Mucosa of stomach (tissue), 1 donor: Measurements from ENCODE around the gene MPRIP.

Experiments used
- H3K27me3 ChIP-seq: one replicate; pipeline ENCODE4 v1.7.0; 2013; ENCODE audit warnings: mild to moderate bottlenecking, low read length; ENCODE audit not compliant: control insufficient read depth, insufficient read depth
- H3K36me3 ChIP-seq: one replicate; pipeline ENCODE4 v1.7.0; 2013; ENCODE audit warnings: low read length; ENCODE audit not compliant: control insufficient read depth, insufficient read depth
- H3K4me1 ChIP-seq: one replicate; pipeline ENCODE4 v1.7.0; 2013; ENCODE audit warnings: mild to moderate bottlenecking, low read length; ENCODE audit not compliant: control insufficient read depth, insufficient read depth
- H3K4me3 ChIP-seq: one replicate; pipeline ENCODE4 v1.7.0; 2013; ENCODE audit warnings: low read length
- H3K9ac ChIP-seq: one replicate; pipeline ENCODE4 v1.7.0; 2013; ENCODE audit warnings: mild to moderate bottlenecking, low read length, moderate library complexity
- H3K9me3 ChIP-seq: one replicate; pipeline ENCODE4 v1.7.0; 2013; ENCODE audit warnings: mild to moderate bottlenecking, low read length, moderate library complexity; ENCODE audit not compliant: control insufficient read depth
- donor health status: Pancreatic carcinoma.

The MPRIP gene

GRCh38 chr17:17149520-17150447 is 107.5 kb downstream of the MPRIP start:
- H3K9me3 ChIP-seq = no peaks in the 10 kb centered on the region
- H3K36me3 ChIP-seq = peaks cover 37% of the 10 kb centered on the region
- H3K4me3 ChIP-seq = no peak overlapping the region
- H3K4me1 ChIP-seq = no peaks in the 10 kb centered on the region
- H3K27me3 ChIP-seq = no peaks in the 10 kb centered on the region
- H3K9ac ChIP-seq = no peak overlapping the region

GRCh38 chr17:17150448-17150800 is 108.2 kb downstream of the MPRIP start:
- H3K9ac ChIP-seq = no peak overlapping the region

GRCh38 chr17:17151055-17151454 is 108.8 kb downstream of the MPRIP start:
- Histone ChIP-seq H3K36me3 (peaks cover 37% of the 10 kb centered on the region), H3K27me3 (no peaks in the 10 kb centered on the region), H3K9me3 (no peaks in the 10 kb centered on the region), H3K4me1 (no peaks in the 10 kb centered on the region), H3K9ac (no peak overlapping the region), H3K4me3 (no peak overlapping the region)

More at GRCh38 chr17:17150448-17150800, 108.2 kb downstream of the MPRIP start:
- H3K4me3 ChIP-seq = no peak overlapping the region
- H3K27me3 ChIP-seq = no peaks in the 10 kb centered on the region
- H3K4me1 ChIP-seq = no peaks in the 10 kb centered on the region
- H3K36me3 ChIP-seq = peaks cover 36% of the 10 kb centered on the region
- no peaks in the 10 kb centered on the region for H3K9me3 ChIP-seq

GRCh38 chr17:17151541-17151940 is 109.3 kb downstream of the MPRIP start:
- Histone ChIP-seq H3K9me3 (no peaks in the 10 kb centered on the region), H3K9ac (no peak overlapping the region), H3K36me3 (peaks cover 35% of the 10 kb centered on the region), H3K27me3 (no peaks in the 10 kb centered on the region), H3K4me1 (no peaks in the 10 kb centered on the region), H3K4me3 (no peak overlapping the region)

- Histone ChIP-seq H3K9me3 (no peaks in the 10 kb centered on the region), H3K36me3 (peaks cover 35% of the 10 kb centered on the region), H3K4me3 (no peak overlapping the region), H3K4me1 (no peaks in the 10 kb centered on the region), H3K27me3 (no peaks in the 10 kb centered on the region), H3K9ac (no peak overlapping the region)
Measured at GRCh38 chr17:17151962-17152361, 109.7 kb downstream of the MPRIP start.

GRCh38 chr17:17152385-17152784 is 110.1 kb downstream of the MPRIP start:
- Histone ChIP-seq H3K27me3 (no peaks in the 10 kb centered on the region), H3K4me1 (no peaks in the 10 kb centered on the region), H3K4me3 (no peak overlapping the region), H3K9ac (no peak overlapping the region), H3K9me3 (no peaks in the 10 kb centered on the region), H3K36me3 (peaks cover 39% of the 10 kb centered on the region)

- H3K4me3 ChIP-seq = no peak overlapping the region
- no peak overlapping the region for H3K9ac ChIP-seq
- H3K9me3 ChIP-seq = no peaks in the 10 kb centered on the region
- H3K36me3 ChIP-seq = peaks cover 39% of the 10 kb centered on the region
- H3K27me3 ChIP-seq = no peaks in the 10 kb centered on the region
- no peaks in the 10 kb centered on the region for H3K4me1 ChIP-seq
Measured at GRCh38 chr17:17153071-17153470, 110.8 kb downstream of the MPRIP start.

- no peaks in the 10 kb centered on the region for H3K9me3 ChIP-seq
- no peaks in the 10 kb centered on the region for H3K4me1 ChIP-seq
- H3K36me3 ChIP-seq = peaks cover 39% of the 10 kb centered on the region
- H3K27me3 ChIP-seq = no peaks in the 10 kb centered on the region
- H3K9ac ChIP-seq = no peak overlapping the region
- no peak overlapping the region for H3K4me3 ChIP-seq
Measured at GRCh38 chr17:17153709-17154108, 111.5 kb downstream of the MPRIP start.

GRCh38 chr17:17154556-17154955 is 112.3 kb downstream of the MPRIP start:
- H3K4me1 ChIP-seq = no peaks in the 10 kb centered on the region
- no peaks in the 10 kb centered on the region for H3K27me3 ChIP-seq
- H3K9ac ChIP-seq = no peak overlapping the region
- H3K36me3 ChIP-seq = peaks cover 39% of the 10 kb centered on the region
- no peak overlapping the region for H3K4me3 ChIP-seq
- no peaks in the 10 kb centered on the region for H3K9me3 ChIP-seq

GRCh38 chr17:17154981-17155380 is 112.7 kb downstream of the MPRIP start:
- H3K9ac ChIP-seq = no peak overlapping the region
- H3K4me3 ChIP-seq = no peak overlapping the region
- no peaks in the 10 kb centered on the region for H3K27me3 ChIP-seq
- H3K4me1 ChIP-seq = no peaks in the 10 kb centered on the region
- peaks cover 37% of the 10 kb centered on the region for H3K36me3 ChIP-seq
- no peaks in the 10 kb centered on the region for H3K9me3 ChIP-seq

- Histone ChIP-seq H3K4me3 (no peak overlapping the region), H3K9ac (no peak overlapping the region), H3K27me3 (no peaks in the 10 kb centered on the region), H3K9me3 (no peaks in the 10 kb centered on the region), H3K36me3 (peaks cover 38% of the 10 kb centered on the region), H3K4me1 (no peaks in the 10 kb centered on the region)
Measured at GRCh38 chr17:17155568-17155967, 113.3 kb downstream of the MPRIP start.

GRCh38 chr17:17156107-17156506 is 113.8 kb downstream of the MPRIP start:
- no peaks in the 10 kb centered on the region for H3K9me3 ChIP-seq
- H3K4me1 ChIP-seq = no peaks in the 10 kb centered on the region
- H3K36me3 ChIP-seq = peaks cover 42% of the 10 kb centered on the region
- H3K4me3 ChIP-seq = no peak overlapping the region
- H3K9ac ChIP-seq = no peak overlapping the region
- H3K27me3 ChIP-seq = no peaks in the 10 kb centered on the region
